ENCODE results near the gene ZCCHC10. TPM values are rescaled to one million over a fixed set of nuclear protein-coding genes. Genes with fewer than 3 reads are reported as not detected.

Gene ZCCHC10
- total and polyA plus RNA-seq, 4 donors: 11.3 to 40.8 (median 24.3) TPM

Other genes with a start within 250 kb of the ZCCHC10 start
- 100 to 1,000 TPM in 1 of 2 donors, 10 to 100 TPM in 1; 56.7 to 103 TPM for gene SEPTIN8, start 249.3 kb downstream of the ZCCHC10 start, total RNA-seq
- gene SEPTIN8, start 249.3 kb downstream of the ZCCHC10 start, polyA plus RNA-seq: 10 to 100 TPM; 48.6 to 58.2 TPM
- gene SOWAHA, start 213.2 kb downstream of the ZCCHC10 start, total RNA-seq: under 1 TPM in 1 of 2 donors, not detected in 1; 0.18 TPM
- gene SOWAHA, start 213.2 kb downstream of the ZCCHC10 start, polyA plus RNA-seq: 1 to 10 TPM in 1 of 2 donors, under 1 TPM in 1; 0.41 to 9.5 TPM
- gene SHROOM1, start 195.9 kb downstream of the ZCCHC10 start, total RNA-seq: 10 to 100 TPM in 1 of 2 donors, 1 to 10 TPM in 1; 6.1 to 15.0 TPM
- 10 to 100 TPM in 1 of 2 donors, 1 to 10 TPM in 1; 1.4 to 11.7 TPM for gene SHROOM1, start 195.9 kb downstream of the ZCCHC10 start, polyA plus RNA-seq
- under 1 TPM; 0.19 to 0.39 TPM for gene GDF9, start 160.1 kb downstream of the ZCCHC10 start, total RNA-seq
- under 1 TPM in 1 of 2 donors, not detected in 1; 0.84 TPM for gene GDF9, start 160.1 kb downstream of the ZCCHC10 start, polyA plus RNA-seq
- 100 to 1,000 TPM; 212 to 249 TPM for gene UQCRQ, start 159.9 kb downstream of the ZCCHC10 start, total RNA-seq
- gene UQCRQ, start 159.9 kb downstream of the ZCCHC10 start, polyA plus RNA-seq: 100 to 1,000 TPM; 249 to 397 TPM
- 1 to 10 TPM; 1.3 to 2.1 TPM for gene LEAP2, start 152.9 kb downstream of the ZCCHC10 start, total RNA-seq
- gene LEAP2, start 152.9 kb downstream of the ZCCHC10 start, polyA plus RNA-seq: 1 to 10 TPM in 1 of 2 donors, under 1 TPM in 1; 0.88 to 1.7 TPM
- 100 to 1,000 TPM; 100 to 131 TPM for gene AFF4, start 62.9 kb downstream of the ZCCHC10 start, total RNA-seq
- gene AFF4, start 62.9 kb downstream of the ZCCHC10 start, polyA plus RNA-seq: 10 to 100 TPM in 1 of 2 donors, 1 to 10 TPM in 1; 8.4 to 17.7 TPM
- gene HSPA4, start 25.5 kb upstream of the ZCCHC10 start, total RNA-seq: 100 to 1,000 TPM in 1 of 2 donors, 10 to 100 TPM in 1; 56.1 to 135 TPM
- gene HSPA4, start 25.5 kb upstream of the ZCCHC10 start, polyA plus RNA-seq: 10 to 100 TPM; 51.3 to 54.0 TPM

Measured in aorta (tissue), 4 donors.